ENCODE results near the gene TCN1. TPM values are rescaled to one million over a fixed set of nuclear protein-coding genes. Genes with fewer than 3 reads are reported as not detected.

Gene TCN1
- total and polyA plus RNA-seq, 9 of the 15 experiments (the other 6 are each of a cell fraction or from before 2014, with no cell fraction given): 0.63 to 25.9 (median 8.0) TPM

GRCh38 chr11:59812220-59812619 lies 54.1 kb downstream of the TCN1 start:
- Histone ChIP-seq H3K36me3 (ENCODE audit: control insufficient read depth, insufficient read depth, low read length) (peaks cover 21% of the 10 kb centered on the region), H3K27me3 (ENCODE audit: control insufficient read depth in 2 of 2, insufficient read depth in 2 of 2, low read length in 2 of 2) (no peaks in the 10 kb centered on the region), H3K9me3 (replicated peaks; ENCODE audit: control insufficient read depth, insufficient read depth, low read depth, low read length) (no peaks in the 10 kb centered on the region), H3K4me2 (ENCODE audit: insufficient read depth, low read length) (no peak overlapping the region), H3K9me1 (ENCODE audit: control insufficient read depth, insufficient read depth, low read length) (no peaks in the 10 kb centered on the region), H2AFZ (ENCODE audit: low read depth, low read length) (no peak overlapping the region), H3K4me1 (replicated peaks in 1 of 2; ENCODE audit: control insufficient read depth in 2 of 2, insufficient read depth in 2 of 2, low read length in 2 of 2) (peaks cover 7 to 25% of the 10 kb centered on the region in 2 experiments; a peak in 4 of 5 replicates), H3K79me2 (ENCODE audit: control insufficient read depth, insufficient read depth, low read length) (peaks cover 37% of the 10 kb centered on the region), H3K9ac (ENCODE audit: insufficient read depth in 1 of 2, low read depth in 2 of 2, low read length in 2 of 2) (no peak overlapping the region), H3K27ac (ENCODE audit: extremely low read depth, low read depth, low read length) (no peak overlapping the region), H3K4me3 (no peak overlapping the region), H4K20me1 (replicated peaks; ENCODE audit: control insufficient read depth, insufficient read depth, low read length) (no peaks in the 10 kb centered on the region)
- ATAC-seq (no peak), FAIRE-seq (no peak), DNase-seq (ENCODE audit: extremely low read depth in 1 of 4, low spot score in 3 of 4) (no peak)
- POLR2A ChIA-PET: no interaction called here
- TF ChIP-seq FUS (optimal IDR thresholded peaks at IDR 0.05; ENCODE audit: low read depth, low read length): no peak
- no peak for TF ChIP-seq SMAD3 (CRISPR knock-in tag; conservative IDR thresholded peaks at IDR 0.05)
- no peak for TF ChIP-seq CBFA2T3 (IDR thresholded peaks at IDR 0.05)
- no peak for TF ChIP-seq MCM7 (IDR thresholded peaks at IDR 0.05)
- TF ChIP-seq HOXB6 (CRISPR knock-in tag; IDR thresholded peaks at IDR 0.05; ENCODE audit: borderline replicate concordance): no peak
- peak; percentile 82 for TF ChIP-seq CEBPB (tag; IDR thresholded peaks at IDR 0.05)
- TF ChIP-seq NR2C1 (IDR thresholded peaks at IDR 0.05): no peak
- TF ChIP-seq NR2C1 (tag; IDR thresholded peaks at IDR 0.05): no peak
- no peak for TF ChIP-seq CEBPG (CRISPR knock-in tag; IDR thresholded peaks at IDR 0.05)
- TF ChIP-seq CEBPG (tag; conservative IDR thresholded peaks at IDR 0.05 in 1 of 2, IDR thresholded peaks at IDR 0.05 in 1 of 2): peak; percentile 30 to 86; a peak in 2 of 4 replicates
- CTCF ChIA-PET (ENCODE audit: low intra/inter-chr PET ratio): no interaction called here
- WGBS (ENCODE audit: insufficient coverage, low coverage, missing lambda C conversion rate): 69% methylated on average over 2 of the region's 2 CpGs
- intact Hi-C loops (cut with micrococcal nuclease): loop anchor here (5.0 to 10.0 kb wide), 2 partner anchors 380 to 523 kb away; no protein-coding TSS in a partner anchor
- BruUV-seq (replicated peaks): no TSS peak
- in situ Hi-C loops (cut with MboI): no loop called here

All from K562 (cell line).